PC-3 (cell line): ENCODE data around the gene SCN5A. TPM values are rescaled to one million over a fixed set of nuclear protein-coding genes. Genes with fewer than 3 reads are reported as not detected.

Source experiments
- ATAC-seq: fragments of 200-7000 bp; cut with Tn5 transposase; 2 replicates; pipeline ENCODE4 v1.9.1; 2020; ENCODE audit warnings: mild to moderate bottlenecking, moderate library complexity
- BruUV-seq: library from RNA; stranded (reverse); fragments of 400-500 nt; replicated peaks from 2 replicates; lab custom pipeline; 2021; lab: Mats Ljungman, UMichigan
- CTCF ChIA-PET: fragments of 300-600 bp; sonication (Branson Sonifier 250); formaldehyde crosslinking; loops from one replicate; lab custom pipeline; 2022; ENCODE audit warnings: antibody characterized with exemption; lab: Charles Lee
- POLR2A ChIA-PET: fragments of 300-600 bp; sonication (Branson Sonifier 250); formaldehyde crosslinking; loops from one replicate; lab custom pipeline; 2022; ENCODE audit warnings: antibody characterized with exemption; ENCODE audit not compliant: unreplicated experiment; lab: Charles Lee
- DNase-seq: peaks from one replicate; pipeline ENCODE4 v3.0.0-alpha.2; 2015
- H2AFZ ChIP-seq: fragments of 300-600 bp; sonication (generic); 2 replicates; pipeline ENCODE4 v1.6.0; 2016; ENCODE audit warnings: antibody characterized with exemption, low read length
- H3F3A ChIP-seq: fragments of 300-600 bp; sonication (generic); one replicate; pipeline ENCODE4 v1.6.0; 2017; ENCODE audit warnings: antibody characterized with exemption, low read length, control low read depth, mild to moderate bottlenecking; ENCODE audit not compliant: unreplicated experiment
- H3K27ac ChIP-seq: fragments of 300-600 bp; sonication (generic); 2 replicates; pipeline ENCODE4 v1.5.1; 2016; ENCODE audit warnings: mild to moderate bottlenecking, low read length
- H3K27me3 ChIP-seq: fragments of 300-600 bp; sonication (generic); 2 replicates; pipeline ENCODE4 v1.6.1; 2016; ENCODE audit warnings: low read length, mixed read lengths
- H3K36me3 ChIP-seq: fragments of 300-600 bp; sonication (generic); 2 replicates; pipeline ENCODE4 v1.6.1; 2016; ENCODE audit warnings: low read depth, mixed run types, low read length, mixed read lengths
- H3K4me1 ChIP-seq: fragments of 300-600 bp; sonication (generic); 2 replicates; pipeline ENCODE4 v1.5.1; 2016; ENCODE audit warnings: low read length; ENCODE audit not compliant: insufficient read depth
- H3K4me2 ChIP-seq: fragments of 300-600 bp; sonication (generic); 2 replicates; pipeline ENCODE4 v1.6.0; 2016; ENCODE audit warnings: low read length
- H3K4me3 ChIP-seq: fragments of 300-600 bp; sonication (generic); 2 replicates; pipeline ENCODE4 v1.5.1; 2016; ENCODE audit warnings: mild to moderate bottlenecking, low read length, mixed read lengths
- H3K79me2 ChIP-seq: fragments of 300-600 bp; sonication (generic); 2 replicates; pipeline ENCODE4 v1.6.1; 2017; ENCODE audit warnings: low read length, mixed read lengths
- H3K9ac ChIP-seq: fragments of 300-600 bp; sonication (generic); 2 replicates; pipeline ENCODE4 v1.6.0; 2016; ENCODE audit warnings: mild to moderate bottlenecking, low read length
- H3K9me2 ChIP-seq: fragments of 300-600 bp; sonication (generic); replicated peaks from 2 replicates; pipeline ENCODE4 v1.6.1; 2016; ENCODE audit warnings: mixed run types, low read length, mixed read lengths
- H3K9me3 ChIP-seq: fragments of 300-600 bp; sonication (generic); 2 replicates; pipeline ENCODE4 v1.6.1; 2016; ENCODE audit warnings: low read length, mixed read lengths
- H4K20me1 ChIP-seq: fragments of 300-600 bp; sonication (generic); 2 replicates; pipeline ENCODE4 v1.6.1; 2016; ENCODE audit warnings: low read length, mixed read lengths
- EZH2 ChIP-seq: fragments of 300-600 bp; sonication (generic); IDR thresholded peaks from one replicate; pipeline ENCODE4 v1.6.1; 2017; ENCODE audit warnings: antibody characterized with exemption, mild to moderate bottlenecking, low read length; ENCODE audit not compliant: unreplicated experiment
- EZH2phosphoT487 ChIP-seq: fragments of 300-600 bp; sonication (generic); IDR thresholded peaks from 2 replicates; pipeline ENCODE4 v1.6.1; 2018; ENCODE audit warnings: mild to moderate bottlenecking, antibody characterized with exemption, low read length, borderline replicate concordance
- intact Hi-C: fragments of 100-400 bp; cut with micrococcal nuclease; formaldehyde crosslinking; loops from 2 replicates; pipeline ENCODE4 v1.9.0; 2023
- total RNA-seq: library from RNA; depleted of rRNA; stranded (reverse); fragments of >200 nt; gene quantifications from 2 replicates; pipeline ENCODE4 v1.2.3, GENCODE V29; 2014
- TF ChIP-seq, protein P1 (sequence below): fragments of 300-600 bp; sonication (generic); conservative IDR thresholded peaks from 2 replicates; pipeline ENCODE4 v1.5.1; 2017; ENCODE audit warnings: antibody characterized with exemption, low read depth, mild to moderate bottlenecking, low read length

Gene SCN5A
- total RNA-seq, 1 experiment from 2014 or later, result not detected

DNA sequence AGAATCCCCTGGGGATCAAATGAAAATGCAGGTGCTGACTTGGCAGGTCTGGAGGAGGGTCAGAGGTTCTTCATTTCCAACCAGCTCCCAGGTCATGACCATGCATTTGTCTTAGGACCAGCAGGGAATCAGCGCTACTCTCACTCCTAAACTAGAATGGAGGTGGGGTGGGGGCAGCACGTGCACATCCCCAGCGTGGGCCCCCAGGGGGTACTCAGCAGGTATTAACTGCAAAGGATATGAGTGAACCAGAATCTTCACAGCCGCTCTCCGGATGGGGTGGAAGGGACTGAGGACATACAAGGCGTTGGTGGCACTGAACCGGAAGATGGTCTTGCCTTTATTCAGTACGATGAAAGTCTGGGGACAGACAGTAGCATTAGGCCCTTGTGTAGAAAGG lies 19.4 kb downstream of the SCN5A start:
- H3K27me3 ChIP-seq, result peaks cover 43% of the 10 kb centered on the region
- intact Hi-C loops, result no loop called here
- H2AFZ ChIP-seq, result no peak overlapping the region
- H3K36me3 ChIP-seq, result no peaks in the 10 kb centered on the region
- H3F3A ChIP-seq, result no peaks in the 10 kb centered on the region
- H3K4me3 ChIP-seq, result no peak overlapping the region
- TF ChIP-seq EZH2 (no peak), EZH2phosphoT487 (no peak)
- H3K79me2 ChIP-seq, result no peaks in the 10 kb centered on the region
- H4K20me1 ChIP-seq, result no peaks in the 10 kb centered on the region
- ChIA-PET CTCF (interaction anchor here (0.6 kb wide), 1 partner anchor 134 kb away, joined by 4 read pairs; the partner anchor contains the start of gene EXOG), POLR2A (no interaction called here)
- no peak overlapping the region for H3K27ac ChIP-seq
- H3K9me2 ChIP-seq, result no peaks in the 10 kb centered on the region
- H3K4me2 ChIP-seq, result no peak overlapping the region
- H3K4me1 ChIP-seq, result no peaks in the 10 kb centered on the region
- H3K9me3 ChIP-seq, result no peaks in the 10 kb centered on the region
- ATAC-seq (no peak), DNase-seq (no peak)
- no TSS peak for BruUV-seq
- no peak overlapping the region for H3K9ac ChIP-seq

GRCh38 chr3:38628835-38629234 lies 20.7 kb downstream of the SCN5A start:
- intact Hi-C loops, result no loop called here
- BruUV-seq, result no TSS peak
- Histone ChIP-seq H3K27me3 (peaks cover 36% of the 10 kb centered on the region), H3K9me3 (no peaks in the 10 kb centered on the region), H3K9ac (no peak overlapping the region), H3K4me1 (no peaks in the 10 kb centered on the region), H3K36me3 (no peaks in the 10 kb centered on the region), H3F3A (no peaks in the 10 kb centered on the region), H3K27ac (no peak overlapping the region), H4K20me1 (no peaks in the 10 kb centered on the region), H3K79me2 (no peaks in the 10 kb centered on the region), H2AFZ (no peak overlapping the region), H3K4me3 (no peak overlapping the region), H3K4me2 (no peak overlapping the region), H3K9me2 (no peaks in the 10 kb centered on the region)
- no peak for TF ChIP-seq EZH2
- TF ChIP-seq, protein P1, sequence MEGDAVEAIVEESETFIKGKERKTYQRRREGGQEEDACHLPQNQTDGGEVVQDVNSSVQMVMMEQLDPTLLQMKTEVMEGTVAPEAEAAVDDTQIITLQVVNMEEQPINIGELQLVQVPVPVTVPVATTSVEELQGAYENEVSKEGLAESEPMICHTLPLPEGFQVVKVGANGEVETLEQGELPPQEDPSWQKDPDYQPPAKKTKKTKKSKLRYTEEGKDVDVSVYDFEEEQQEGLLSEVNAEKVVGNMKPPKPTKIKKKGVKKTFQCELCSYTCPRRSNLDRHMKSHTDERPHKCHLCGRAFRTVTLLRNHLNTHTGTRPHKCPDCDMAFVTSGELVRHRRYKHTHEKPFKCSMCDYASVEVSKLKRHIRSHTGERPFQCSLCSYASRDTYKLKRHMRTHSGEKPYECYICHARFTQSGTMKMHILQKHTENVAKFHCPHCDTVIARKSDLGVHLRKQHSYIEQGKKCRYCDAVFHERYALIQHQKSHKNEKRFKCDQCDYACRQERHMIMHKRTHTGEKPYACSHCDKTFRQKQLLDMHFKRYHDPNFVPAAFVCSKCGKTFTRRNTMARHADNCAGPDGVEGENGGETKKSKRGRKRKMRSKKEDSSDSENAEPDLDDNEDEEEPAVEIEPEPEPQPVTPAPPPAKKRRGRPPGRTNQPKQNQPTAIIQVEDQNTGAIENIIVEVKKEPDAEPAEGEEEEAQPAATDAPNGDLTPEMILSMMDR, result no peak
- no peak for TF ChIP-seq EZH2phosphoT487
- CTCF ChIA-PET, result no interaction called here
- DNase-seq (no peak), ATAC-seq (no peak)
- POLR2A ChIA-PET, result no interaction called here

DNA sequence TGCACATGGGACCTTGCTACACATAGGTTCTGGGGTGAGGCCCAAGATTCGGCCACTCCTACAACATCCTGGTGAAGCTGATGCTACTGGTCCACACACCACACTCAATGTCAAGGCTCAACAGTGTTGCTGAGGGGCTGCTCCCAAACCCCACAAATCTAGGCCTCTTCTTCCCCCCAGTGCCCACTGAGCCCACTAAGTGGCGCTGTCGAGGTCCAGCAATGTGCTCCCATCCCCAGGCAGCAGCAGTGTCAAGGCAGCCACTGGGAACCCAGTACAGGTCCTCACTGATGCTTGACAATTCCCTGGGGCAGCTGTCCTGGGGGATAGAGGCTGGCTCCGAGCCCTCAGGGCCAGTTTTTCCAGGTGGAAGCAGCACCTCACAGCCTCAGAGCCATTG lies 21.5 kb downstream of the SCN5A start:
- peak; percentile 59; the same call in 1 of the 2 replicates for ATAC-seq
- TF ChIP-seq, protein P1, result peak; percentile 69
- TF ChIP-seq EZH2phosphoT487 (no peak), EZH2 (no peak)
- ChIA-PET CTCF (no interaction called here), POLR2A (no interaction called here)
- no peaks in the 10 kb centered on the region for H3K79me2 ChIP-seq
- no peaks in the 10 kb centered on the region for H3F3A ChIP-seq
- H3K9me3 ChIP-seq, result no peaks in the 10 kb centered on the region
- H3K27me3 ChIP-seq, result peaks cover 36% of the 10 kb centered on the region
- no peak overlapping the region for H2AFZ ChIP-seq
- H3K4me1 ChIP-seq, result no peaks in the 10 kb centered on the region
- H3K27ac ChIP-seq, result no peak overlapping the region
- H3K9me2 ChIP-seq, result no peaks in the 10 kb centered on the region
- H3K36me3 ChIP-seq, result no peaks in the 10 kb centered on the region
- H4K20me1 ChIP-seq, result no peaks in the 10 kb centered on the region
- BruUV-seq, result no TSS peak
- no peak overlapping the region for H3K9ac ChIP-seq
- no peak overlapping the region for H3K4me3 ChIP-seq
- DNase-seq, result peak; percentile 45
- H3K4me2 ChIP-seq, result no peak overlapping the region
- intact Hi-C loops, result no loop called here
